A204.1 (cell line): ENCODE results near the gene TSPAN12.
"Not testable (repeated sequence)": the region's sequence is repeated elsewhere in the genome, so short reads cannot be mapped to it uniquely, and the experiment has no call there.

Experiments used
- FAIRE-seq: peaks from 2 replicates; lab custom pipeline; 2012; peaks lifted over from hg19 to GRCh38; lab: Jason Lieb, UNC

The TSPAN12 gene

DNA sequence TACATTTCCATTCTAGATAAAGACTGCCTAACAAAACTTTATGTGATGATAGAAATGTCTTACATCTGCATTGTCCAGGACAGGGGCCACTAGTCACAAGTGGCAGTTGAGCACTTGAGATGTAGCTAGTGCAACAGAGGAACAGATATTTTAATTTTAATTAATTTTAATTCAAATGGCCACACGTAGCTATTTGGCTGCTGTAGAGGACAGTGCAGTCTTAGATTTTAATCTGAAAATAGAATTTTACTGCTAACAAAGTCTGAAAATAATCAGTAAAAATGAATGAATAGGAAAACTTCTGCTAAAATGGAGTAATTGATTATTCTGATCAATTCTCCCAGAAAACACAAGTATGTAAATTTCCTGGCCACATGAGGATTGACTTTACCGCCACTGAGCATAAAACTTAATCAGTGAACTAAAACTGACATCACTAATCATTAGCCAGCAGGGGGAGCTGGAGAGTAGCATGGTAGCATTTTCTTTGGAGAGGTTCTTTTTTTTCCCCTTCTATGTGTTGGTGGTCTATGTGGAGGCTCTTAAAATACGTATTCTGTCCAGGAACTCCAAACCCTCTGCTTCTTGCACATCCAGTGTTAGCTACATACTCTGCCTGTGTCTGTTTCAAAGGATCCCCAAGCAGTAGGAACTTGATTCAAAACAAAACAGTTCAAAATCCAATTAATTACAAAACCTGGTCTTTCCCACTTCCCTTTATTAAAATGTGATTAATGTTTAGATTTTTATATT is 52.1 kb downstream of the TSPAN12 start:
- peak; percentile 78 for FAIRE-seq

DNA sequence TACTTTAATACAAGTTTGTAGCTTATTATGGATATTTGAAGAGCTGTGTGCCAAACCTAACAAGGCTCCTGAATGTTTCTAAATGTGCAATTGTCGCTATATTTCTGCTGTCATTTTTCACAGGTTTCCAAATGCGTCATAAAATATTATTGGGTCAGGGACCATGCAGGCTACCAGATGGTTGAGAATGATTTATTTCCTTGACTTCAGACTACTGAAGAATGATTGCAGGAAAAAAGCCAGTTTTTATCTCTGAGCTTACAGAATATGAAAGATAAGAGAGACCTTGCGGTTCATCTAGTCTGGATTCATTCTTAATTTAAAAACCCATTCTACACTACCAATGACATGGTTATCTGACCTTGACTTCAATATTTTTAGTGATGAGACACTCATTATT is 55.2 kb downstream of the TSPAN12 start:
- no peak for FAIRE-seq

DNA sequence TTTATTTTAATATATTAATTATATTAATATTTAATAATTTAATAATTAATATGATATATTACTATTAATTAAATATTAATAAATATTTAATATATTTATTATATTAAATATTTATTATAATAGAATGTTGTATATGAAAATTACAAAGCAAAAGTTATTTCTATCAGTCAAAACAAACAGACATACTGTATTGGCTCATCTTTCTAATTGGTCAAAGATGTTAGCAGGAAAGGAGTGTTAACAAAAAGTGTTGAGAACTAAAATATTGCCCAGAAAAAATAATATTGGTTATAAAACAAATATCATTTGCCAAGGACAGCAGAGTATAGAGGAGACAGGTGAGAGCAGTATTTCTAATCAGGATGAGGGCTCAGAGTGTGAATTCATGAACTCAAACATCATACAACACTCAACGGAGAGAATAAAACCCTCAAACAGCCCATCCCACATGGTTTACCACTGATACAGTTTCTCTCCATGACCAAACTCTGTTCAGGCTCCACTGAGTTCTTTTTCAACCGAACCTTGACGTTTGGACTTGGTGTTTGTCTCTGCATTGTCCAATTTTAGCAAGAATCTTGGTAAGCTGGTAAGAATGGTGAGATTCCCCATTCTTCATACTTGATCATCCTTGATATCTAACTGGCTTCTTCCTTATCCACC is 58.0 kb downstream of the TSPAN12 start:
- peak; percentile 100 for FAIRE-seq

DNA sequence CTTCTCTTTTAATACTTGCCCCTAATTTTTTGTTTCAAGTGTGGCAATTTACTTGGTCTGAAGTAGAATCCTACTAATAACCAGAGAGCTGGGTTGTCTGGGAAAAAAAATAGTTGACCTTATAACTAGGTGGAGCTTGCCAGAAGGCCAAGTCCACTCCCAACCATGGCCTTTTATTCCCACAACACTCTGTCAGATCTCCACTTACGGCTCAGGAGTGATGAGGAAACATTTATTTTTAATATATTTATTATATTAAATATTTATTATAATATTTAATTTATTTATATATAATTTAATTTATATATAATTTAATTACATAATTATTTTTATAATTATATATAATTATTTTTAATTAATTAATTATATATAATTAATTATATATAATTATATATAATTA is 58.8 kb downstream of the TSPAN12 start:
- FAIRE-seq, result no peak

DNA sequence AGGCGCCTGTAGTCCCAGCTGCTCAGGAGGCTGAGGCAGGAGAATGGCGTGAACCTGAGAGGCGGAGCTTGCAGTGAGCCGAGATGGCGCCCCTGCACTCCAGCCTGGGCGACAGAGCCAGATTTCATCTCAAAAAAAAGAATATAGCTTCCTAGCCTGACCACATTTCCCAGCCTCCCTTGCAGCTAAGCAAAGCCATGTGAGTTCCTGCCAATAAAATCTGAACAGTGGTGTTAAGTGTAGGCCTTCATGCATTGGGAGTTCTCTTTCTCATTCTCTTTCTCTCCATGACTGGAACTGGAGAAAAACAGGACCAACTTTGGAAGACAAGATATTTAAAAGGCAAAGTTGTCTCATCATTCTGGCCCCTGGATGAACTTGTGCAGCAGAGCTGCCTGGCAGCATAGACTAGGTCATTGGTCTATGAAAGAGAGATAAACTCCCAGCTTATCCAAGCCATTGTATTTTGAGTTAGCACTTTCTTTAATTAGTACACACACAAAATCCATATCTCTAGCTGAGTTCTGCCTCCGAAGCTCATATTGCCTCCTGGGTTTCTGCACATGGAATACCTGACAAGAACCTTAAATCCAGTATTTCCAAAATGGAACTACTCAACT is 60.8 kb downstream of the TSPAN12 start:
- FAIRE-seq, result no peak

DNA sequence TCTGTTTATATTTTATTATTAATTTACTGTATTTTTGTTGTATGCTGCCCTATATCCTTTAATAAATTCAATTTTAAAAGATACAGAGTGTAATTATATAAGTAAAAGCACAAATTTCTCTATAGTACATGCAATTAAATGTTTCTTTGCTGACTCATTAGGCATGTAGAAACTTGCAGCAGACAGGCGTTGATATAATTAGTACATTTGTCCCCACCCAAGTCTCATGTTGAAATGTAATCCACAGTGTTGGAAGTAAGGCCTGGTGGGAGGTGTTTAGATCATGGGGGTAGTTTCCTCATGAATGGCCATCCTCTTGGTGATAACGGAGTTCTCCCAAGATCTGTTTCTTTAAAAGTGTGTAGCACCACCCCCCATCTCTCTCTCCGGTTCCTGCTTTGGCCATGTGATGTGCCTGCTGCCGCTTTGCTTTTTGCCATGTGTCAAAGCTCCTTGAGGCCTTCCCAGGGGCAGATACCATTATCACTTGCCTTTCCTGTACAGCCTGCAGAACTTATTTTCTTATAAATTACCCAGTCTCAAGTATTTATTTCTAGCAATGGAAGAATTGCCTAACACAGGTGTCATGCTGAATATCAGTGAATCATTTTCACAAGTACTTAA is 63.7 kb downstream of the TSPAN12 start:
- no peak for FAIRE-seq

DNA sequence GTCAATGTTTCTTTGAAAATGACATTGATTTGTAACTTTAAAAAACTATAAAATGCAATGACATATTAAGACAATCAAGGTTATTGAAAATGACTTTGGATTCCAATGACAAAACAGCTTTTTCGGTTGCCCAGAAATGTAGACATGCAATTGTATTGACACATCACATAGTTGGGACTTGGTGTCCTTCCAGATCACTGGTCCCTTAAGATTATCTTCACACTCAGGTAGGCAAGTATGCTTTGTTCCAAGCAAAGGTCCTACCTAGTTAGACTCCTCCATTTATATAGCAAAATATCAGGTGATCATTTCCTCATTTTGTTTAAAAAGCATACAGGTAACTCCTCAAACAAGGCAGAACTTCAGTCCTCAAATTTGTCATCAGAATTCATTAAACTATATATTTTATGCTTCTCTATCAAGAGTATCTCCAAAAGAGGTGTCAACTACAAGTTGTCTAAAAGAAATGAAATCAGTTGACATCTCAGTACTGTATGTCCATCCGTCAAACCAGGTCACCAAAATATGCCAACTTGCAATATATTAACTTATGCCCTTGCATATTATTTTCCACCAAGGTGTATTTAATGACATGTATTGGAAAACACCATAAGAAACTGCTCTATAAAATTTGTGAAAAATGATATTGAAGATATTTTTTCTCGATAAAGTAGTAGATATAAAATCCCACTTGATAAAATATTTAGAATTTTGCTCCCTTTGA is 64.6 kb downstream of the TSPAN12 start:
- no peak for FAIRE-seq

DNA sequence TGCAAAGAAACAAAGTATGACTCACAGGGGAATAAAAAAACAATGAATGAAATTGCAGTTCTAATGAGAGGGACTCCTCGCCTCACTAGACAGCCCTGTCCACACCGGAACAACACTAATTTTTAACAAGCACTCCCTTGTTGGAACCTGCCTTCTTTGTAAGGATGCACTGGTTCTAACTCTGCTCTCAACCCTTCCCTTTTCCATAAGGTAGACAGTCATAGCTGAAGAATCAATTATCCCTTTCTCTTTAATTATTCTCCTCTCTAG is 65.1 kb downstream of the TSPAN12 start:
- FAIRE-seq, result no peak

DNA sequence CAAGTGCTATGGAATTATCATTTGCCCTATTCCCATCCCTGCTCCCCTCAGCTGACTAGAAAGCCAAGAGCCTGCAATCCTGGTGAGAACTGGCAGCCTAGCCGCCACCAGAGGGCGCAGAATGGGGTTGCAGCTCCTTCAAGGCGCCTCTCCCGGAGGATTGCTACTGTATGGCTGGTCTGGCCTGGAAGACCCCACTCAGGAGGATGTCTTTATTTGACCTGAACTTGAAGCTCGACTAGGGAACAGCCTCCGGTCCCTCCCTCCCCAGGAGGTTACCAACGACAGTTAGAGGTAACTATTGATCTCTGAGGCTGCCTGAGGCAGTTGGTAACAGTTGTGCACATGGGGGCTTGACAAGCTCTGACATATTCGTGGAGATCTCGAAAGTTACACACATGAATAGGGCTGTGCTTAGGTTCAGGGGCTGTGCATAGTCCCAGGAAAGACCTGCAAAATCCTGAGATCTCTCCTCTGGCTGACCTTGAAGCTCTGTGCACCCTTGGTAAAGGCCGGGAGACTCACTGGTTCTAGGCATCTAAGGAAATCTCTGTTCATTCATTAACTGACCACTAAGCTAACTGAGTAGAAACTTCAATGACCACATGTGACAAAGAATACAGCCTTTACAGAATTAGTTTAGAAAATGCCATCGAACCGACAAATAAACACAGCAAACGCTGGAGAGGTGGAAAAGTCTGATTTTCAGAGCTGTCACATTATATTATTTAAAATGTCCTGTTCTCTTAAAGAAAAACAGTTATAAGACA is 65.7 kb downstream of the TSPAN12 start:
- FAIRE-seq, result no peak

DNA sequence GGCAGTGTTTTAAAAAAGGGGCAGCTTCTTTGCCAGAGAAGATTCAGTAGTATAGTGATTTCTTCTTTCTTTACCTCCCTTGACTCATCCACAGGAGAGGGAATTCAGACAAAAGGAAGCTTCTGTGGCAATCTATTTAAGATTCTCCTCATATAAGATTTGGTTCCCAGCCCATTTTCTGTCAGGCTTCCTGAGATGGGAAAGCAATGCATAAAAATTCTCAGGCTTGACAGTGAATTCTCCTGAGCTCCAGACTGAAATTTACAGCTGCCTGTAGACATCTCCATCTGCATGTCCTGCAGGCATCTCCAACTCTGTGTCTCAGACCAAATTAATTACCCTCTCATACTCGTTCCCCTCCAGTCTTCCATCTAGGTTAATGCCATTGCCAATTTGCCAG is 72.8 kb downstream of the TSPAN12 start:
- FAIRE-seq, result no peak

DNA sequence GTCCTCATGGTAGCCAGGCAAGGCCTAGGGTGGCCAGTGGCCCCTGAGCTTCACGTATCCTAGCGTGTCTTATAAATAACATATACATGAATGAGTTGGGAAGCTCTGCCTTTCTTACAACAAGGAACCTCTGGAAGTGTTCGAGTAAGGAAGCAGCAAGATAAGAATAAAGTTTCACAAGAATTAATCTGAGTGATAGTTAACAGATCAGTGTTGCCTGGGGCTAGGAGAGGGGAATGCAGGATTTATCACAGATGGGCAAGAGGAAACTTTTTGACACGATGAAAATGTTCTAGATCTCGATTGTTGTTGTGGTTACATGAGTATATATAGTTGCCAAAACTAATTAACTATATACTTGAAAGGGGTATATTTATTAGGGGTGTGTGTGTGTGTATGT is 74.2 kb downstream of the TSPAN12 start:
- FAIRE-seq, result no peak

DNA sequence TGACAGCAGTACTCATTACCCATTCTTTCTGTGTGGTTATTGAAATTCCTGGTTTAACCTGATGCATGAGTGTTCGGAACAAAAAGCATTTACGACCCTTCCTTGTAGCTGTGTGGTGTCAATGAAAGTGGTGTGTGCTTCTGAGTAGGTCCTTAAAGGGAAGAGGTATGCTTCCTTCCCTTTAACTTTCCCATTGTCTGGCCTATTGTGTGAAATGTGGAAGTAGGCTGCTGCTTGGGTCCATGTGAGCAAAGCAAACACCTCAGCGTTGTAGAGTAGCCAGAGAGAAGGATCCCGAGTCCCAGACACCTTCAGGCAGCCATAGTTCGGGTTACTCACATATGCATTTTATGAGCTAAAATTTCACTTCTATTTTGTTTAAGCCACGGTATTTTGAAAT is 74.7 kb downstream of the TSPAN12 start:
- FAIRE-seq, result no peak

DNA sequence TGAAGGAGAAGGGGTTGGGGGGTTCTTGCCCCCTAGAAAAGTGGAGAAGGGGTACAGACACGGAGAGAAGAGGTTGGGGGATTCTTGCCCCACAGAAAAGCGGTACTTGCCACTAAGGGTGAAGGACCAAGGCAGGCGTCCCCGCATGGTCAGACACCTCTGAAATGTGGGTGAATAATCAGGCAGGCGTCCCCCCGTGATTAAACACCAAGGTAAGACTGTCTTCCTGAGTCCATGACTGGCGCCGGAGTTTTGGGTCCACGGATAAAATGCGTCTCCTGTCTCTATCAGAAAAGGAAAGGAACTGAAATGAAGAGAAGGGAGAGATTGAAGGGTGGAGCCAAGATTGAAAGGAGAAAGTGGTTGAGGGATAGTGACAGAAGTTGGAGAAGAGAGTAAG is 76.0 kb downstream of the TSPAN12 start:
- FAIRE-seq, result not testable (repeated sequence)

DNA sequence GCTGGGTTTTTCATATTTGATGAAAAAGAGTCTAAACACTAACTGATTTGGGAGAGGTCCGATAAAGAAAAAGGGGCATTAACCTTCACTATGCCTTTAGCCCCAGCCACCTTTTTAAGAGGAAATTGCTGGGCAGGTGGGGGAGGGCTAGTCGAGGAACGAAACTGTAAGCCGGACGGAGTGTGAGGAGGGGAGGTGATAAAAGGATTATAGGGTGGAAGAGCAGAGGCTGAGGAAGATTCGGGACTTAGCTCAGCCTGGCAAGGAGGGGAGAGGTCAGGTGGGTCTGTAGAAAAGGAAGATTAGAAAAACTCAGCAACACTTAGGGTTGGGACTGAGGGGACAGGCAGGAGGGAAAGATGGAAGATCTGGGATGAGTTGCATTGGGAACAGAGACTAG is 77.0 kb downstream of the TSPAN12 start:
- no peak for FAIRE-seq

DNA sequence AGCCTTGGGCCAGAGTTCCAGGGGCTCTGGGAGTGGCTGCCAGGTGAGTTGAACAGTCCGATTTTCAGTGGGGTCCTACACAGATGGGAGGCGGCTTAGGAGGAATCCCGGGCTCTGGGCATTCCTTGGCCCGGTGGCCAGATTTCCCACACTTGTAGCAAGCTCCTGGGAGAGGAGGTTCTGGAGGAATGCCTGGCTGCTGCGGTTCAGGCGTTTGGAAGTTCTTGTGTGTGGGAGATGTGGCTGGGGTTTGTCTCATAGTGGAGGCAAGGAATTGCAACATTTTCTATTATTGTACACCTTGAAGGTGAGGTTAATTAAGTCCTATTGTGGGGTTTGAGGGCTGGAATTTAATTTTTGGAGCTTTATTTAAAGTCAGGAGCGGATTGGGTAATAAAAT is 77.5 kb downstream of the TSPAN12 start:
- FAIRE-seq, result not testable (repeated sequence)

DNA sequence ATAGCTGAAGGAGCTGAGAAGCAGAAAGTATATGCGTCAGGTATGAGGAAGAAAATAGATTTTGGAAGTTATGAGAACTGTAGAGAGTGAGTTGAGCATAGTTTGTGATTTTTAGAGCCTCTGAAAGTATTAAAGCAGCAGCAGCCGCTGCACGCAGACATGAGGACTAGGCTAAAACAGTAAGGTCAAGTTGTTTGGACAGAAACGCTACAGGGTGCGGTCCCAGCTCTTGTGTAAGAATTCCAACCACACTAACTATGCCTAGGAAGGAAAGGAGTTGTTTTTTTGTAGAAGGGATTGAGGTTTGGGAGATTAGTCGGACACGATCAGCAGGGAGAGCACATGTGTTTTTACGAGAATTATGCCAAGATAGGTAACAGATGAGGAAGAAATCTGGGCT is 78.9 kb downstream of the TSPAN12 start:
- FAIRE-seq, result not testable (repeated sequence)

DNA sequence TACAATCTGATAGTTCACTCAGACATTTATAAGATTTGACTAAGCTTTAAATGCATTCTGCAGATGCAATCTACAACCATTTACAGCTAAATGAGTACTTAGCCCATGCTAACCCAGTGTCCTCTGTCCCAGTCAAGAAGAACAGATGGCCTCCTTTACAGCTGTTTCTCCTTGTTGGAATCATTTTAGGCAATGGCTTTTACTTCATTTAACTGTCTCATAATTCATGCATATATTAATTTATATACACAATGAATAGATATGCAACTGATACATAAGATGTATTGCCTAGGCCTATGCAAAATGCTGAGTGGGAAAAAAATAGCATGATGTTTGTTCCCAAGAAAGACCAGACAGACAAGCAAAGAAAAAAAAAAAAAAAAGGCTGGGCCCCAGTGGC is 82.2 kb downstream of the TSPAN12 start:
- no peak for FAIRE-seq

DNA sequence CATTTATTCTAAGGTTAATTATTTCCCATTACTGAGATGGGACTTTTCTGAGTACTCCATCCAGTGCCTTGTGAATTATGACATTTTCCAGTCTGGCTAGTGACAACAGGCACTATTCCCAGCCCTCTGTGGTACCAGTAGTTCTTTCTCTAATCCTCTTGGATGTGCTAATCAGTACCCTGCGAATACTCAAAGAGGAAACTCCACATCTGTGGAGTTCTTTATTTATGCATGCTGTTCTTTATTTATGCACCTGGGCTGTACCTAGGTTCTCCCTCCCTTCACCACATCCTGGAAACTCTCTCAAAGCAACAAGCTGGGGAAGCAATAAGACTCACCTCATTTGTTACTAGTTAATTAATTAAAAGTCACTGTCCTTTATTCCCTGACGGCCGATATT is 83.5 kb downstream of the TSPAN12 start:
- no peak for FAIRE-seq

DNA sequence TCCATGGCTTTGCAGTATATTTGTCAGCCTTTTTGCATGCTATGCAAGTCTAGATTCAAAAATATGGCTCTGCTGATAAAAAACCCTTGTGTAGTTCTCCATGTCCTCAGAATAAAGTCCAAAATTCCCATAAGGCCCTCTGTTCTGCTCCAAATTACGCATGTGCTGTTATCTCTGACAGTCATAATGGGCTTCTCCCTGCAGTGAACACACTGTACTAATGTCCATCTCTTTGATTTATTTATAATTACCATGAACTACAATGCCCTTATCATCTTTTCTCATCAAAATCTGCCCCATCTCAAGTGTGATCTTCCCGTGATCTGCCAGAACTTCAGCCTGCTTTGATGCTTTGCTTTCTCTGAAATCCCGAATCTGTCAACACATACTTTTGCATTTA is 87.7 kb downstream of the TSPAN12 start:
- FAIRE-seq, result no peak

DNA sequence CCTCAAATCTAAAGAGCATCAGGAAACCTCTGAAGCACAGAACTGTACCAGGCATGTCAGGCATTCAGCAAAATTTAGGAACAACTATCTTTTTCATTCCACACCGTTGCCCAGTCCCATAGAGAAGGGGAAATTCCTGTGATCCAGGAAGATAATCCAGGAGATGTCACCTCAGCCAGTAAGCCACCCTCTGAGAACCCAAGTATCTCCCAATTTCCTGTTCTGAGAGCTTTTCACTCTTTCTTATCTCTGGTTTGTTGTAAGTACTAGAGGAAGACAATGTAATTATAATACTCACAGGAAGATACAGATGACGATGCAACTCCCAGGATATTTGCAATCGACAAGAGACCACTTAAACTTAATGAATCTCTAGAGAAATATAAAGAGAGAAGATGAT is 97.1 kb downstream of the TSPAN12 start:
- no peak for FAIRE-seq

DNA sequence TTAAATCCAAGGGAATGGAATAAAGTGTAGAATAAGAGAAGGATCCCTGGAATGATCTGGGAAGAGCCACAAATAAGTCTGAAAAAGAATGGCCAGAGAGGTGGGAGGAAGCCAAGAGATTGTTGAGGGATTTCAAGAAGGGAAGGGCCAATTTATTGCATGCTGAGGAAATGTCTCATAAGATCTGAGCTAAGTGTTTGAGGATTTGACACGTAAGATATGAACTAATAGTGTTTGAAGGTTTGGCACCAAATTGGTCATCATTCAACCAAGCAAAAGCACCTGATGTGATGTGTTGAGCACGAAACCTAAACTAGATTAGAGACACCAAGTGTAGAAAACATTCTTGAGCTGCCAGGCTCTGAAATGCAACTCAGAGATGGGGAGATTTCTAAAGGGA is 97.9 kb downstream of the TSPAN12 start:
- no peak for FAIRE-seq

DNA sequence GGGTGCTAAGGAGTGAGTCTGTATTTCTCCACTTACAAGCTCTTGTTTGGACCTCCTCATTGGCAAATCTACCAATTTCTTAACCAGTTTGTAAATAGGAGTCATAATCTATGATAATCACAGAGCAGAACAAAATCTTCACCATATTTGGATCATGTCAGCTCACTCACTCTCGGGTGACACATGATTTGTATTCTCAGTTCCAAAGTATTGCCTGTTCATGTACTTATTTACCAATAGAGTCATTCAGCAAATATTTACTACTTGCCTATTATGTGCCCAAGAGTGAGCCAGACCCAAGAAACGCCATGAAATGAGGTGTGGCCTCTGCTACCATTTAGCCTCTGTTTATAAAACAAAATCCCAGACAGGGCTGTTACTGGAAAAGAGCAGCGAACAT is 114.8 kb downstream of the TSPAN12 start:
- no peak for FAIRE-seq
